HAP-1 (cell line): ENCODE results near the gene PLA2G4F.

Experiments
- DNase-seq, 2 experiments: peaks; one replicate each; pipeline ENCODE4 v3.0.0-alpha.2; 2016 to 2020; ENCODE audit warnings: low spot score in 2 of 2
- H3K27me3 ChIP-seq: fragments of 250-450 bp; sonication (Bioruptor Pico); 2 replicates; pipeline ENCODE4 v1.5.1; 2020; ENCODE audit warnings: low read depth, mild to moderate bottlenecking, moderate library complexity
- H3K36me3 ChIP-seq: fragments of 250-450 bp; sonication (Bioruptor Pico); replicated peaks from 2 replicates; pipeline ENCODE4 v1.5.1; 2020; ENCODE audit warnings: mild to moderate bottlenecking
- H3K4me1 ChIP-seq: fragments of 250-450 bp; sonication (Bioruptor Pico); 2 replicates; pipeline ENCODE4 v1.5.1; 2020; ENCODE audit warnings: mild to moderate bottlenecking
- H3K4me3 ChIP-seq: fragments of 250-450 bp; sonication (Bioruptor Pico); 2 replicates; pipeline ENCODE4 v1.5.1; 2020; ENCODE audit warnings: mild to moderate bottlenecking, moderate library complexity
- H3K9me3 ChIP-seq: fragments of 250-450 bp; sonication (Bioruptor Pico); 2 replicates; pipeline ENCODE4 v1.5.1; 2020; ENCODE audit warnings: mild to moderate bottlenecking, moderate library complexity
- in situ Hi-C: fragments of 300-500 bp; cut with MboI; formaldehyde crosslinking; loops from 3 replicates; pipeline ENCODE4 v1.14.3; 2020; ENCODE audit warnings: low sequenced_read_pairs, inconsistent platforms, mixed read lengths

PLA2G4F gene

DNA sequence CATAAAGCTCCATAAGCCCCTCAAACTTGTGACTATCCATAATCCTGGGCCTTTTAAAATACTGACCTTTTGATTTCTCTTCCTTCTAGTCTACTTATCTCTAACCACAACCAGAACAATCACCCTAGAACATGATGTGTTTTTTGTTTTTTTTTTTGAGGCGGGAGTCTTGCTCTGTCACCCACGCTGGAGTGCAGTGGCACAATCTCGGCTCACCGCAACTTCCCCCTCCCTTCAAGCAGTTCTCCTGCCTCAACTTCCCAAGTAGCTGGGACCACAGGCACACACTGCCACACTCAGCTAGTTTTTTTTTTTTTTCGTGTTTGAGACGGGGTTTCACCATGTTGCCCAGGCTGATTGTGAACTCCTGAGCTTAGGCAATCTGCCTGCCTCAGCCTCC, 26.5 kb upstream of the PLA2G4F start:
- no peaks in the 10 kb centered on the region for H3K9me3 ChIP-seq
- peaks cover 42% of the 10 kb centered on the region for H3K36me3 ChIP-seq
- no peaks in the 10 kb centered on the region for H3K27me3 ChIP-seq
- in situ Hi-C loops = no loop called here
- no peaks in the 10 kb centered on the region for H3K4me1 ChIP-seq
- DNase-seq = no peak
- no peak overlapping the region for H3K4me3 ChIP-seq

DNA sequence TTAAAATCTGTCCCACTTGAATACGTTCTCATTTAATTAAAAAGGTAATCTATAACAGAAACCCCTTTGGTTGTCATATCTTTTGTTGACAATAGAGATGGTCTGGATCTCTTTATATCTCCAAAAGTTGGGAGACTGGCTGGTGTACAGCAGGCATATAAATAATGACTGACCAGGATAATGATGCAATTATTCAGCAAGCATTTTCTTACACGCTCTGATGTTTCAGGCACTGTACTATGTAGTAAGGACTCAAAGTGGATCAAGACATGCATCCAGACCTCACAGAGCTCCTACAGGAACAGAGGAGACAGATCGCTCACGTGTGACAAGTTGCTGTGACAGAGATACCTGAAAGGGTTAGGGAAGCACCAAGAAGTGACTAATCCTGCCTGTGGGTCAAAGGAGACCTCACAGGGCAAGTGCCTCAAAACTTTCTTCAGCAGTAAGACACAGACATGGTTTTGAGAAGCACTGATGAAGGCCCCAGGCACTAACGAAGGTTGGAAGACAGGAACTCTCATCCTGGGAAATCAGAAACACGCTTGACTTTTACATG, 26.0 kb upstream of the PLA2G4F start:
- Histone ChIP-seq H3K4me3 (no peak overlapping the region), H3K36me3 (peaks cover 46% of the 10 kb centered on the region), H3K27me3 (no peaks in the 10 kb centered on the region), H3K4me1 (no peaks in the 10 kb centered on the region), H3K9me3 (no peaks in the 10 kb centered on the region)
- in situ Hi-C loops = no loop called here
- no peak for DNase-seq

DNA sequence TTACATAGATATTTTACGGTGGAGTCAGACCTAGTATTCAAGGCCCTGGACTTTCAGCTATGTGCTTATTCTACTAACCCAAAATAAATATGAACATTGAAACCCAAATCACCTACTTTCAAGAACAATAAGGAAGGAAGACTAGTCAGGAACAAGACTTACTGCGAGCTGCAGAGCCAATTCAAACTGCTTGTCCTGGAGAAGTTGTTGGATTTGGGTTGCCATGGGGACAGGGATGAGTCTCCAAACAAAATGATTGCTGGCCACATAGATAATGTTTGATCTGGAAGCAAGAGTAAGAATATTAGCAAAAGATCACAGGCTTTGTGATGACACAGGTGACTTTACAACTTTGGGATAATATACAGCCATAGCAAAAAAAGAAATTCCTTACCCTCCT, 21.6 kb upstream of the PLA2G4F start:
- no peaks in the 10 kb centered on the region for H3K27me3 ChIP-seq
- no peak overlapping the region for H3K4me3 ChIP-seq
- in situ Hi-C loops = no loop called here
- H3K4me1 ChIP-seq = no peaks in the 10 kb centered on the region
- H3K36me3 ChIP-seq = peaks cover 39% of the 10 kb centered on the region
- H3K9me3 ChIP-seq = no peaks in the 10 kb centered on the region
- DNase-seq = no peak

DNA sequence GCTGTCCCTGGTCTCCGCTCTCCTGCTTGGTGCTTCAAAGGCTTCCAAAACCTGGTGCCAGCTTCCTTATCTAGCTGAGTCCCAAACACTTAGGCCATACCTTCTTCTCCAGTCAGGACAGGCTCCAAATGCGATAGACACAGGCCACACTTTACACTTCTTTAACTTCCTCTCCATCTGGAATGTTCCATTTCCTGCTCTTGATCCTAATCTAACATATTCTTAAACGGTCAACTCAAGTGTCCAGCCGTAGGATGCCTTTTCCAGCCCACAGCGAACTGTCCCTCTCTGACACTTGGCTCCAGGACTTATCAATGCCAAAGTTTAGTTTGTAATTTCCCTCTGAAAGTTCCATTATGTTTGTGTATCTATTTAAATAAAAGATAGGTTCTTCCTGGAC, 19.2 kb upstream of the PLA2G4F start:
- H3K27me3 ChIP-seq = no peaks in the 10 kb centered on the region
- in situ Hi-C loops = no loop called here
- no peak overlapping the region for H3K4me3 ChIP-seq
- H3K9me3 ChIP-seq = no peaks in the 10 kb centered on the region
- DNase-seq = no peak
- H3K4me1 ChIP-seq = no peaks in the 10 kb centered on the region
- H3K36me3 ChIP-seq = peaks cover 50% of the 10 kb centered on the region

DNA sequence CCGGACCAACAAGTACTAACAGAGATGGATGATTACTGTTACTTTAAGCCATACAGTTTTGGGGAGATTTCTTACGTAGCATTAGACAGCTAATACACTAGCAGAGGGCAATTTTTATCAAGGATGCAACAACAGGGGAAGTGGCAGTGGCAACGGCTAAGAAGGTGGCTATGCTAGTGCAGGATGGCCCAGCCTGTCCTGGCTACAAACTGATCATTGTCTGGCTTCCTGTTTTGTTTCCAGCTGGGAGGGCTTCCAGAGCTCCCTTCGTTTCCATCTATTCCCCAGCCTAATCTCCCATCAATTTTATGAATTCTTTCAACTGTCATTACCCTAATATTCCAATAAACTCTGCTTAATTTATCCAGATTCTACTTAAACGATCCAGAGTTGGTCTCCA, 16.0 kb upstream of the PLA2G4F start:
- Histone ChIP-seq H3K9me3 (no peaks in the 10 kb centered on the region), H3K27me3 (no peaks in the 10 kb centered on the region), H3K4me3 (no peak overlapping the region), H3K4me1 (no peaks in the 10 kb centered on the region), H3K36me3 (peaks cover 34% of the 10 kb centered on the region)
- in situ Hi-C loops = no loop called here
- no peak for DNase-seq

DNA sequence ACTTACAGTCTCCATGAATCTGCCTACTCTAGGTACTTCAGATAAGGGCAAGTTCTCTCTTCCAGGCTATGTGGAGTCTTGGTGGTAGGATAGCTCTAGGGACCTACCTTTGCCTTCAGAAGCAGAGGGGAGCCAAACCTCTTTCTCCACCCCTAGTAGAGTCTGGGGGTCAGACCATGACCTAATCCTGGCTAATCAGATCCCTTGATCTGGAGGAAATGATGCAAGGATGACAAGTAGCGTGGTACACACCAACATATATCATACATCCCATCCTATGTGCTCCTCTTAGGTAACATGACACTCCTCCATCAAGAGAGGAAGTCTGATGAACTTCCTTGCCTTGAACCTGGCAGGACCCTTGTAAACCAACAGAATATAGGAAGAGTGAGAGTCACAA, 15.4 kb upstream of the PLA2G4F start:
- DNase-seq = no peak
- H3K9me3 ChIP-seq = no peaks in the 10 kb centered on the region
- H3K27me3 ChIP-seq = no peaks in the 10 kb centered on the region
- in situ Hi-C loops = no loop called here
- H3K4me3 ChIP-seq = no peak overlapping the region
- H3K4me1 ChIP-seq = no peaks in the 10 kb centered on the region
- peaks cover 38% of the 10 kb centered on the region for H3K36me3 ChIP-seq

DNA sequence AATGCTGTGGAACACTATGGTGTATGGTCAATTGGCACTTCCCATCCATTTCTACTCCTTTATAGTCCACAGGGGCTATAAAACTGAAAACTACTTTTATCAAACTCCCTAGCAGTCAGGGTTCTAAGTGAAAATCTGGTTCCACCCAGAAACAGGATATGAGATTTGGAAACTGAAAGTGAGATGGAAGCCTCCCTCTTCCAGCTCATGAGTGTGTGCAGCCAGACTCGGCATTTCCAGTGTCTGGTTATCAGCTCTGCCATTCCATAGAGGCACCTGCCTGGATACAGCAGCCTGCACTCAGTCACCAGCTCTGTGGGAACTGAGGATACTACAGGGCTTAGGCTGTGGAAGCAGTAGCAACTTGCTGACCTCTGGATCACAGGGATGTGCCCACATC, 14.7 kb upstream of the PLA2G4F start:
- peaks cover 44% of the 10 kb centered on the region for H3K36me3 ChIP-seq
- H3K4me3 ChIP-seq = no peak overlapping the region
- no peaks in the 10 kb centered on the region for H3K27me3 ChIP-seq

DNA sequence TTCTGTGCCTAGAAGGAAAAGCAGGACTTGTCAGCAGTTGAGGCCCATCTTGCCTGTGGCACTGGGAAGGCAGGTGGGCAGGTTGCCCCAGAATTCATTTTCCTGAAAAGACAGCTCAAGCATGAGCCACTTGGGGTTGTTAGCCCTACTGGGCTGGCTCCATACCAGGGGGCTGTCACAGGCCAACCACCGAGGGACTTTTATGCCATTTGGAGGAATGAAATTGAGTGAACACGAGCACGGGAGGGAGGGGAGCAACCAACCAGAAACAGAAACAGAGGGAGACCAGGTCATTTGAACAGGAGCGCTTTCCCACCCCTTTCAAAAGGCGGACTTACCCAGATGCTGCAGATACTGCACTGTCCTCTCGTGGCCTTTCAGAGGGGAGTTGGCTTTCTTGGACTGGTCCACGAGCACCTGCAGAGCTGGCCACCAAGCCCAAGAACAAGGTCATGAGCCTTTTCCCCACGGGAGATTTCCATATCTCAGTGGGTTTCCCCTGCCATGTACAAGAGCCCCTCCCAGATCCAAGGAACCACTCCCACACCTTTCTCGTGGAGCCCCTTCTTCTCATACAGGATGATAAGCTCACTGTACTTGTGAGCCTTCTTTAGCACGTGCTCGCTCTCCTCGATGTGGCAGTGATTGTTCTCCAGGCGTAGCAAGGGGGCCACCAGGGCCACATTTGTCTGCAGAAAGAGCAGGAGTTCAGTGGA, 9.9 kb upstream of the PLA2G4F start:
- Histone ChIP-seq H3K4me1 (no peaks in the 10 kb centered on the region), H3K9me3 (no peaks in the 10 kb centered on the region), H3K36me3 (peaks cover 63% of the 10 kb centered on the region), H3K4me3 (no peak overlapping the region), H3K27me3 (no peaks in the 10 kb centered on the region)
- no peak for DNase-seq
- in situ Hi-C loops = no loop called here

More for the DNA sequence above, 14.7 kb upstream of the PLA2G4F start:
- no peak for DNase-seq
- Histone ChIP-seq H3K4me1 (no peaks in the 10 kb centered on the region), H3K9me3 (no peaks in the 10 kb centered on the region)
- in situ Hi-C loops = no loop called here

DNA sequence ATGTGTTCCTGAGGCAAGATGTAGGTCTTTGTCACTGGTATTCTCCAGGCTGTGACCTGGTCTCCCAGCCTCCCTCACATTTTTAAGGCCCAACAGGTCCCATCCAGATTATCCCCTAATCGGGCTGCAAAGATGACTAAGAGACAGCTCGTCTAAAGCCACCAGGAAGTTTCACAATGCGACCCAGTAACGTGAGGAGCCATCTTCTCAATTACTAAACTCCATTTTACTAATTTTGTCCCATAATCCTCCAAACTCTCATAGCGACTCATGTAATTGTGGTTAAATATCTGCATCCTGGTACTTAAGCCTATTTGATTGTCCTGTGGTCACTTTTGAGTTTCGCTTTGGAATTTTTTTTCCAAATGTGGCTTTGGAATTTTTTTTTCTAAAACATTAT, 8.7 kb upstream of the PLA2G4F start:
- H3K27me3 ChIP-seq = no peaks in the 10 kb centered on the region
- in situ Hi-C loops = no loop called here
- H3K9me3 ChIP-seq = no peaks in the 10 kb centered on the region
- peaks cover 64% of the 10 kb centered on the region for H3K36me3 ChIP-seq
- no peaks in the 10 kb centered on the region for H3K4me1 ChIP-seq
- H3K4me3 ChIP-seq = no peak overlapping the region
- DNase-seq = no peak

DNA sequence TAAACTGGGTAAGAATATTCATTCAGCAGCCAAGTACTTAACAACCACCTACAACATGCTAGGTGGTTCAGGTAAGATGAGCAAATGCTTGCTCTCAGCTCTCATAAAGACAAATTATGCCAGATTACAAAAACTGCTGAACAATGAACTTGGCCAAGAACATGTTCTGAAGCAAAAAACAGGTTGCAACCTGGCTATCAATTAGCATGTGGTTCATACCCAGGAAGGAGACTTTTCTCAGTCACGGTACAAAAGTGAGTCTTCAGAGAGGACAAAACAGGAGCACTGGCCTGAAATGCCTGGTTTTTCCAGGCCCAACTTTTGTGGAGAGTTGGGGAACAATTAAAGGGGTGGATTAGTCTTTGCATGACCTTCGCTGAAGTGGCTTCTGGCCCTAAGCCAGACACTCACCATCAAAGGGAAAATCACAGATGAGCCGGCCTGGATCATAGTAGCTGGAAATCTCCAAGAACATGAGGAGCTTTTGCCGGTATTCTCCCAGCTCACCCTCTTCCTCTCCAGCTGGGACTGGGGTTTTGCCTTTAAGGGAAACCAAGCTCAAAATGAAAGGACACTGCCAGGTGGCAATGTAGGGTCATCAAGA, 7.6 kb upstream of the PLA2G4F start:
- Histone ChIP-seq H3K36me3 (peaks cover 68% of the 10 kb centered on the region), H3K4me3 (no peak overlapping the region), H3K4me1 (no peaks in the 10 kb centered on the region), H3K9me3 (no peaks in the 10 kb centered on the region), H3K27me3 (no peaks in the 10 kb centered on the region)
- DNase-seq = no peak
- in situ Hi-C loops = no loop called here

DNA sequence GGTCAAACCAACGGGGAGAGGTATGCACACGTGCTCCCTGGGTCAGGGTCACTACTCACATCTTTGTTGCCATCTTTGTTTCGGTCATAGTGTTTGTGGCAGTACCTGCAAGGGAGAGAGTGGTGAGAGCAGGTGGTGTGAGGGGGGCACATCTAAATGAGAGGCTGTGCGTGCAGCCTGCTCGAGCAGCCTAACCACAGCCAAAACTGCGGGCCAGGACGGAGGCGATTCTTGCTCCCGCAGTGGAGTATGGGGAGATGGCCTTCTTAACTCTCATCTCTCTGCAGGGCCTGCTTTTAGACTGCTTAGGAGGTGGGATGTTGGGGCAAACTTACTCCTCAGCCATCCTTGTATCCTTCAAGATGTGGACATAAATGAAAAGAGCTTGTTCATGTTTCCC, 6.9 kb upstream of the PLA2G4F start:
- Histone ChIP-seq H3K4me3 (no peak overlapping the region), H3K9me3 (no peaks in the 10 kb centered on the region), H3K4me1 (no peaks in the 10 kb centered on the region), H3K27me3 (no peaks in the 10 kb centered on the region), H3K36me3 (peaks cover 68% of the 10 kb centered on the region)
- DNase-seq = no peak
- in situ Hi-C loops = no loop called here

DNA sequence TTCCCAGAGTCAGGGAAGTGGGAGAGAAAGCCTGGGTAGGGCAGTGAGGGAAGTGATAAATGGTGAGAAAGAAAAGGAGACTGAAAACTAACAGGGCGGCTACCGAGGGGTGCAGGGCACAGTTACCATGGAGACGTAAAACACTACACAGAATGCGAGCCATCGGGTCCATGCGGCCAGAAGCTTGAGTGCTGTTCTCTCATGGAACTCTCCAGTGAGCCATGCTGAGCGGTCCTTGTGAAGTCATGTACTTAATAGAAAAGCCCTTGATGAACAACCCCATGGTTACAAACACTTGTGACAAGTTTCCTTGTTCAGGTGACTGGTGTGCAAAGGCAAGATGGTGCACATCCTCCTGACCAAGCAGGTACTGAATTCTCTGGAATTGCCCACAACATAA, 3.7 kb upstream of the PLA2G4F start:
- Histone ChIP-seq H3K36me3 (peaks cover 47% of the 10 kb centered on the region), H3K27me3 (no peaks in the 10 kb centered on the region), H3K4me3 (no peak overlapping the region), H3K4me1 (no peaks in the 10 kb centered on the region), H3K9me3 (no peaks in the 10 kb centered on the region)
- no peak for DNase-seq
- in situ Hi-C loops = no loop called here

DNA sequence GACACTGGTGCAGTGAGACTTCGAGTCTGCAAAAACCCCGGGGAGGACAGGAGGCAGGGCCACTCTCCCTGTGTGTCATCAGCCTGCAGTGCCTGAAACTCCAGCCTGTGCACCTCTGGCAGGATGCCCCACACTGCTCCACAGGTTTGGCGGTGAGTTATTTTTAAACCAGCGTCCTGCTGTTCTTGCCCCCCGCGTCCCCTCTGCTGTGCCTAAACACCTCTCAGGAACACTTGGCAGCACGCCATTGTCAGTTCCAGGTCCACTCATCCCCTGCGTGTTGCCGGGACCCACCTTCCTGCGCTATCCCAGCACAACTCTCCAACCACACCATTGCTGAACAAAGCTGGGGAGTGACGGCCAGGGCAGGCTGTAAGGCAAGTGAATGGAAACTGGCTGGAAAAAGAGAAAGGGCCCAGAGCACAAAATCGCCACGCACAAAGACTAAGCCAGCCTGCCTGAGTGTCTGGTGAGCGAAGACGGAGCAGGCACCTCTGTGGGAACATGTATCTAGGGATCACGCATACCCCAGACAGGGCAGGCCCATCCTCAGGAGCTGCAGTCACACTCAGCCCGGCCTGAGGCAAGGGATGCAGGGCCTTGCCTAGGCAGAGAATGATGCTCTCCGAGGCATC, 3.1 kb upstream of the PLA2G4F start:
- in situ Hi-C loops = no loop called here
- Histone ChIP-seq H3K4me1 (no peaks in the 10 kb centered on the region), H3K9me3 (no peaks in the 10 kb centered on the region), H3K36me3 (peaks cover 41% of the 10 kb centered on the region), H3K4me3 (no peak overlapping the region), H3K27me3 (no peaks in the 10 kb centered on the region)
- no peak for DNase-seq

DNA sequence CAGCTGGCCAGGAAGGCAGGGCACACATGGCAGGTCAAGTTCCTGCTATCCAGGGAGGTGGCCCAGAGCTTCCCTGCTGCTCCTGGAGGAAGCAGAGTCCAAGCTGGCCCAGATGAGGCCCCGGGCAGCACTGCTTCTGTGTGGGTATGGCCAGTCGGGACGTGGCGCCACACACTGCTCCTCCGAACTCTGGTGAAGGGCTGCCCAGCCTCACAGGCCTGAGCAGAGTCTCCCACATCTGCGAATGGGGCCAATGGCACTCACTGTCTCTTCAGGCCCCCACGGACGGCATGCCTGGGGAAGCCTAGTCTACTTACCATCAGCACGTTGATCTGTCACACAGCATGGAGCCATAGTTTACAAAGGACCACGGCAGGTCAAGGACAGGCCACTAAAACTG, 2.5 kb upstream of the PLA2G4F start:
- no peak for DNase-seq
- Histone ChIP-seq H3K36me3 (peaks cover 35% of the 10 kb centered on the region), H3K4me3 (no peak overlapping the region), H3K9me3 (no peaks in the 10 kb centered on the region), H3K27me3 (no peaks in the 10 kb centered on the region), H3K4me1 (no peaks in the 10 kb centered on the region)
- in situ Hi-C loops = no loop called here
